GM12892 (cell line): ENCODE data around the gene C1QTNF6.

Experiments used
- POLR2A ChIP-seq: IDR thresholded peaks from 2 replicates; pipeline ENCODE4 v1.6.1; 2011; ENCODE audit warnings: low read depth, low read length, control low read depth
- POLR2AphosphoS5 ChIP-seq: IDR thresholded peaks from 2 replicates; pipeline ENCODE4 v1.6.1; 2011; ENCODE audit warnings: low read depth, low read length, control low read depth

DNA sequence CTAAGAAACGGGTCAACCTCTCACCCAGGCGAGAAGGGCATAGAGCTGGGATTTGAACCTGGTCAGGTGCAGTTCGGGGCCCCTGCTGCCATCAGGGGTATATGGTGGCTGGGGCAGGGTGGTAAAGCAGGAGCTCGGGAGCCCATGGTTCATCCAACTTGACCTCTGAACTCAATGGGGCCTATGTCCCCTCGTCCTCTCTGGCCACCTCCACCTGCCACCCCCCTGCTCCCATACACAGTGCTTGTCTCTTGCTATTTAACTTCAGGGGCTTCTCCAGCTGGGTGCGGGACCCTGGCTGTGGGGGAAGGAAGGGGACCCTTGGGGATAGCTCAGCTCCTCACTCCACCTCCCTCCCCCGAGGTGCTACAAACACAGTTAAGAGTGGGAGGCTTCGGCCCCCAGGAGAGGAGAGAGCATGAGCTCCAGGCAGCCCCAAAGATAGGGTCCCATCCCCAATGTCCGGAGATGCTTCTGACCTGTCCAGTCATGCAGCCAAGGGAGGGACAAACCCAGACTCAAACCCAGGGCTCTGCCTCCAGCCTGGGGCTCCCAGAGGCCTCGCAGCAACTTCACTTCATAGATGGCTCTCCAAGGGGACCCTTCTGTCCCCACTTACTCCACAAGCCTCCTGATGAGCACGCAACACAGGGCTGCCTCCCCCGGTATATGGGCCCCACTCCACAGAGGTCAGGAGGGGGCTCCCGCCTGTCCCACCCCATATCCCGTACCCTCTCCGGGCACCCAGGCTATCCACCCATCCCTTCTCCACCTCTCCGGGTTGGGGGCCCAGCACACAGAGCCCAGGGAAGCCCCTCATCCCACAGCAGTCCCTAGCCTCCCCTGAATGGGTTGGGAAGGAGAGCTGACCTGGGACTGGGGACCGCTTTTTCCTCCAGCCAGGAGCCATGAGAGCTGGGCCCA, 39.0 kb downstream of the C1QTNF6 start:
- TF ChIP-seq POLR2AphosphoS5: no peak
- TF ChIP-seq POLR2A: no peak
